ENCODE results near the gene LRFN5.
"Not testable (repeated sequence)": the region's sequence is repeated elsewhere in the genome, so short reads cannot be mapped to it uniquely, and the experiment has no call there.

The LRFN5 gene

DNA sequence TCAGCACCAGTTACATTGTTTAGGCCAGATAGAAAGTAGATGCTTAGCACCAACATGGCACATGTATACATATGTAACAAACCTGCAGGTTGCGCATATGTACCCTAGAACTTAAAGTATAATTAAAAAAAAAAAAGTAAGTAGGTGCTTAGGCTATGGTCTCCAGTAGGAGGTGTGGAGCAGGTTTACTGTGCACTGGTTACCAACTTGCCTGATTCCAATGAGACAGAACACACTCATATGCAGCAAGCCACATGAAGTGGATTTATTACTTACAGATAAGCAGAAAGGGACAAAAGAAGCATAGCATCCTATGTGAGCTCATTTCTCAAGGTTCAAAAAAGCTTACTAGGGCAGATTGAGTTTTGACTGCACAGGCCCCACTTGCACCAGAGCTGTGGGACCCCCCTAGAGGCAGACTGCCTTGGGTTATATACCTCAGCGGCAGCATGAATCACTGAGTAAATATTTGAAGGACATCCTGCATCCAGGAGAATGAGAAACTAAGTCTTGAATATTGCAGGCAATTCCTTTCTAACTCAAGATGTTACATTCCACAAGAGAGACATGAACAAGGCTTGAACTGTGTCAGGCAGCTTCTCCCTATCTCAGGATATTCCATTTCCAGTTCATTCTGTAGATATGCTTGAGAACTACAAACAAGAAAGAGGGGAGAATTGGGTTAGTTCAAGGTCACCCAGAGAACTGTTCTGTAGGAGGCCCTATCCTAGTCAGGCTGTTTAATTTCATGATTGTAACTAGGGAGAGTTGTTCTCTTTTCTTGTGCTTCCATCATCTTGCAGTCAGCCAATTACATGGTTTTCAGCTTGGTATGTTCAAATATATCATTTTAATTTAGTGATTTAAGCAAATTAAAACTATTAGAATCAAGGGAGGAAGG is 30.1 kb downstream of the LRFN5 start:
- no peak for DNase-seq (ENCODE audit: low spot score)

DNA sequence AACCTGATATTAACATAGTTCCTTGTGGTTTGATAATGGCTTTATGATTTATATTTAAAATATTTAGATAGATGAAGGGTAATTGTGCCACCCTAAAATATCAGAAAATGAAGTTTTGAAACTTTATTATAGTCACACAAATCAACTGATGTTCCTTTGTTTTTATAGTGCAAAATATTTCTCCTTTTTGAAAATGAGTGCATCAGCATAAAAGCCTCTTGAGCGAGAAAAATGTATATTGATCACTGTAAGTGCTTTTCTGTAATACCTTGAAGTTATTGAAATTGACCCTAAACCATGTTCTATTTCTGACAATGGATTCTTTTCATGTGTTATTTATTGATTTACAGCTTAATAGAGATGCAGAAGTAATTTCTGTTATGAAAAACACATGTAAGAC is 35.0 kb downstream of the LRFN5 start:
- DNase-seq (ENCODE audit: low spot score) = no peak

GRCh38 chr14:41642367-41642766 is 35.7 kb downstream of the LRFN5 start:
- DNase-seq (ENCODE audit: low spot score) = no peak

GRCh38 chr14:41642789-41643188 is 36.1 kb downstream of the LRFN5 start:
- no peak for DNase-seq (ENCODE audit: low spot score)

- DNase-seq (ENCODE audit: low spot score) = no peak
These were observed 37.9 kb downstream of the LRFN5 start for GRCh38 chr14:41644606-41645005.

- DNase-seq (ENCODE audit: low spot score) = no peak
These were observed 44.1 kb downstream of the LRFN5 start for GRCh38 chr14:41650802-41651201.

GRCh38 chr14:41654196-41654595 is 47.5 kb downstream of the LRFN5 start:
- DNase-seq (ENCODE audit: low spot score) = no peak

GRCh38 chr14:41662780-41663472 is 56.2 kb downstream of the LRFN5 start:
- no peak for DNase-seq (ENCODE audit: low spot score)

- no peak for DNase-seq (ENCODE audit: low spot score)
These were observed 56.8 kb downstream of the LRFN5 start for GRCh38 chr14:41663473-41663850.

DNA sequence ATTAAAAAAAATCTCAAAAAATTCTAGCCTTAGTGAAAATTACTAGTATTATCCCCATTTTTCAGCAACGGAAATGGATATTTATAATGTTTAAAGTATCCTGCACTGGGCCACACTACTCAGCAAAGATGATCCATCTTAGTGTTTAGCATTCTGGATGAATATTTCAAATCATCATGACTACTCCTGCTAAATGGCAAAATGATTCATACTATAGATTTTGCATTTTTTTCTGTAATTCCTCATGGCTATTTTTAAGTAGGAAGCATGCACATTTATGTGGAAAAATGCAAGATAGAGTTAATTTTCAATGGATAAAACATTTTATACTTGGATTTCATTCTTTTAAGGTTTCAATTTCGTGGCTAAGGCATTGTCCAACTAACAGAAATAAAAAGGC is 59.6 kb downstream of the LRFN5 start:
- DNase-seq (ENCODE audit: low spot score) = no peak

DNA sequence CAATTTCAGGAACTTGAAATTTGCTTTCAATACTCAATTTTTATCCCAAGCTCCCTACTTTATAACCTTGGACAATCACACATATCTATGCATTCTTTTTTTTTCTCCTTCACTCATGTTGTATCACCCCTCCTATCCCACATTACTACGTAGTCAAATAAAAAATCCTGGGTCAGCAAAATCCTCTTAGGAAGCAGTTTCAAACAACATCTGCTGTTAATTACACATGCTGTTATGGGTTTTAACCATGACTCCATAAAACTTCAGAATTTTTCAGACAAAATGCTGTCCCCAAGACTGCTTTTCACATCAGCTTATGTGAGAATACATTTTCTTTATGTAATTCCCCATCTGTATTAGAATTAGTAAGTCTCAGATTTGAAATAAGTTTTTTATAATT is 61.7 kb downstream of the LRFN5 start:
- no peak for DNase-seq (ENCODE audit: low spot score)

GRCh38 chr14:41673601-41674000 is 66.9 kb downstream of the LRFN5 start:
- not testable (repeated sequence) for DNase-seq (ENCODE audit: low spot score)

GRCh38 chr14:41674511-41674971 is 67.9 kb downstream of the LRFN5 start:
- DNase-seq (ENCODE audit: low spot score) = not testable (repeated sequence)

DNA sequence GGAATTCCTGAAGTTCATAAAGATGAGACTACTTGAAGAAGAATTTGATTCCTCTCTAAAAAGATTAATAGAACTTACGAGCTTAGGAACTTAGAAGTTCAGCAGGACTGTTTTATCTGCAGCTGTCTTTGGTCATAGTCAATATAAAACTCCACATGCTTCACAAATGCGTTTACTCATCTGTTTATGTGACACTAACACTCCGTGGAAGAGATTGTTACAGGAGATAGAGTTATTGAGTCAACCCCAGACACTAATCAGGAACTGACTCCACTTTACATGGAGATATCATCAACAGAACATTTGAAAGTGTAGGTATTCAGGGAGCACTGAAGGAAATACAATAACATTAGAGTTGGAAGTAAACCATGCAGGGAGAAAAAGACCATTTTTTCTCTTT is 92.8 kb downstream of the LRFN5 start:
- no peak for DNase-seq (ENCODE audit: low spot score)

GRCh38 chr14:41718477-41719166 is 111.9 kb downstream of the LRFN5 start:
- DNase-seq (ENCODE audit: low spot score) = no peak

- DNase-seq (ENCODE audit: low spot score) = no peak
These were observed 132.5 kb downstream of the LRFN5 start for GRCh38 chr14:41739203-41739602.

- DNase-seq (ENCODE audit: low spot score) = no peak
These were observed 136.5 kb downstream of the LRFN5 start for GRCh38 chr14:41743140-41743539.

- no peak for DNase-seq (ENCODE audit: low spot score)
These were observed 142.8 kb downstream of the LRFN5 start for GRCh38 chr14:41749429-41749828.

DNA sequence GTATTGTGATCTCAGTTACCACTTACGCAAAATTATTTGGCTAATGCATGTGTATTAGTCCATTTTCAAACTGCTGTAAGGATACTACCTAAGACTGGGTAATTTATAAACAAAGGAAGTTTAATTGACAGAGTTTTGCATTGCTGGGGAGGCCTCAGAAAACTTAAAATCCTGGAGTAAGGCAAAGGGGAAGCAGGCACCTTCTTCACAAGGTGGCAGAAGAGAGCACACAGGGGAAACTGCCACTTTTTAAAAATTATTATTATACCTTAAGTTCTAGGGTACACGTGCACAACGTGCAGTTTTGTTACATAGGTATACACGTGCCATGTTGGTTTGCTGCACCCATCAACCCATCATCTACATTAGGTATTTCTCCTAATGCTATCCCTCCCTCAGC is 143.9 kb downstream of the LRFN5 start:
- not testable (repeated sequence) for DNase-seq (ENCODE audit: low spot score)

DNA sequence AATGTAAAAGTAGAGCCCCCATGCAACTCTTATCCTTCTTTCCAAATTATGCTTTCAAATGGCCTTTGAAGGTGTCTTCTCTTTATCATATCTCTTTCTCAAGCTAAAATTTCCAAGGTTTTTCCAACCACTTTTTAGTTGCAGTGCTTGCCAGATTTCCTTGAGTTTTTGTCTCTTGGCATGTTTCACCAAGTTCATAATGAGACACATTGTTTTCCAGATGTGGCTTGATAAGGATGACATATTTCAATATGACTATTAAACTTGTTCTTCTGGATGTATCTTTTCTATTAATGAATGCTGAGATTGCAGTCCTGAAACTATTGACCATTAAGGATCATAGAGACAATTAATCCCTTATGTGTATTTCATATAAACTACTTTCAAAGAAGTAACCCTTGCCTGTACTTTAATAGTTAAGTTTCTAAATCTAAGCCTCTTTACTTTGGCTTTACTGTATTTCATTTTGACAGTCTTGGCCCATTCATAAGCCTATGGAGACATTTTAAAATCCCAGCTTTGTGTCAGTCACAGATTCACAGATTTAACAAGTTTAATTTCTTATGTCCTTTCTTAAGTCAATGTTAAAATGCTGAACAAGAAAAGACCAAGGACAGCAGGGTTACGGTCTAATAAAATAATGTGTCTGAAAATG is 151.5 kb downstream of the LRFN5 start:
- no peak for DNase-seq (ENCODE audit: low spot score)

DNA sequence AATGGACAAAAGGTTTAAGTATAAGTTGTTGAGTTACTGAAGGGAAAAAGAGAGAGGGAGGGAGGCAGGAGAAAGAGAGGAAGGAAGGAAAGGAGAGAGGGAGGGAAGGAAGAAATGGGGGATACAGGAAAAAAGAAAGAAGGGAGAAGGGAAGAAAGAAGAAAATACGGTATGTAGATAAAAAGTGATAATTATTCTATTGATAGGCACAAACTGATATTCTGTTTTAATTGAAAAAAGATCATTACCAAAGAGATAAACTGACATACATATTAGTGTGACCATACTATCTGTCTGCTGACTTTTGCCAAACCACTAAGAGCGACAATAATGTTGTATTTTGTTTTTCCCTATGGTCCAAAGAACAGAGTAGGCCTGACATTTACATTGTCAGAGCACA is 154.5 kb downstream of the LRFN5 start:
- DNase-seq (ENCODE audit: low spot score) = no peak

DNA sequence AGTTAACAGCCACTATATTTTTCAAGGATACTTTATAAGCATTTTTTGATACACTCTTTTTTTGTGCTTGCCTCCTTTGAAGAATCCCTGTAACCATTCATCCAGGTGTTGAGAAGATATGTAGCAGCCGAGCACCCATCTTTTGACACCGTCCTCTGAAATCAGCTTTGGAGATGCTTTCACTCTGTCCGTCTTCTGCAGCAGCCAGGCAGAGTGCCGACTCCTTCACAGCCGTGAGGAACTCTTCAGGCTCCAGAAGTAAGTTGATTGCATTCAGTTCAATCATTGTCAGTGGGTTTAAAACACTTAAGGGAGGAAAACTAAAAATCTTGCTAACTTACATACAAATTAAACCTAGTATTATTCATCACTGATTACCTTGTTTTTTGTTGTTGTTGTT is 160.1 kb downstream of the LRFN5 start:
- no peak for DNase-seq (ENCODE audit: low spot score)
